Vagina (tissue), 2 donors: ENCODE measurements around the gene CNEP1R1. TPM values are rescaled to one million over a fixed set of nuclear protein-coding genes. Genes with fewer than 3 reads are reported as not detected.

Experiments used
- DNase-seq, 2 donors: peaks; one replicate each; pipeline ENCODE4 v3.0.0-alpha.2; 2017; ENCODE audit errors: extremely low spot score in 2 of 2
- H3K27ac ChIP-seq: fragments of 200-600 bp; sonication (generic); one replicate; pipeline ENCODE4 v1.5.1; 2019
- H3K27me3 ChIP-seq: fragments of 200-600 bp; sonication (generic); one replicate; pipeline ENCODE4 v1.5.1; 2019
- H3K36me3 ChIP-seq, 2 donors: fragments of 200-600 bp; sonication (generic); one replicate each; pipeline ENCODE4 v1.5.1; 2017 to 2019
- H3K4me1 ChIP-seq: fragments of 200-600 bp; sonication (generic); one replicate; pipeline ENCODE4 v1.5.1; 2019
- H3K4me3 ChIP-seq, 2 donors: fragments of 200-600 bp; sonication (generic); 1 replicate in 1 of 2; 2 replicates in 1 of 2; pipeline ENCODE4 v1.5.1; 2016 to 2019
- H3K9me3 ChIP-seq: fragments of 200-600 bp; sonication (generic); one replicate; pipeline ENCODE4 v1.5.1; 2019
- CTCF ChIP-seq, 3 experiments: fragments of 450-650 bp in 2 of 3; fragments of 200-600 bp in 1 of 3; sonication (generic) in 1 of 3; IDR thresholded peaks; one replicate each; pipeline ENCODE4 v1.5.1; 2017 to 2019; ENCODE audit warnings: antibody characterized with exemption in 3 of 3, mild to moderate bottlenecking in 2 of 3, moderate library complexity in 2 of 3
- POLR2A ChIP-seq, 2 donors: fragments of 450-650 bp; IDR thresholded peaks; one replicate each; pipeline ENCODE4 v1.6.1; 2017; ENCODE audit warnings: antibody characterized with exemption in 2 of 2, mild to moderate bottlenecking in 2 of 2, moderate library complexity in 2 of 2
- POLR2AphosphoS5 ChIP-seq, 2 donors: sonication (generic); formaldehyde crosslinking; IDR thresholded peaks; one replicate each; pipeline ENCODE4 v1.9.0; 2017; ENCODE audit warnings: antibody characterized with exemption in 2 of 2, mild to moderate bottlenecking in 2 of 2, low read depth in 1 of 2; ENCODE audit not compliant: insufficient read depth in 1 of 2
- intact Hi-C: fragments of 100-400 bp; cut with DNase I; formaldehyde crosslinking; loops from one replicate; pipeline ENCODE4 v1.15.1; 2023
- total RNA-seq: library from RNA; depleted of rRNA; stranded (reverse); fragments of >200 nt; gene quantifications from one replicate; pipeline ENCODE4 v1.2.3, GENCODE V29; 2016

The CNEP1R1 gene
- total RNA-seq, 1 donor from 2014 or later, result 20.4 TPM

GRCh38 chr16:49995720-49996119 lies 29.3 kb upstream of the CNEP1R1 start:
- TF ChIP-seq POLR2AphosphoS5 (IDR thresholded peaks at IDR 0.05; ENCODE audit: insufficient read depth in 1 of 2, low read depth in 1 of 2) (no peak), CTCF (IDR thresholded peaks at IDR 0.05) (no peak), POLR2A (IDR thresholded peaks at IDR 0.05) (no peak)
- Histone ChIP-seq H3K27me3 (no peaks in the 10 kb centered on the region), H3K4me3 (no peak overlapping the region), H3K27ac (no peak overlapping the region), H3K4me1 (no peaks in the 10 kb centered on the region), H3K9me3 (no peaks in the 10 kb centered on the region), H3K36me3 (no peaks in the 10 kb centered on the region)
- intact Hi-C loops, result no loop called here
- DNase-seq, result no peak

- H3K27me3 ChIP-seq, result no peaks in the 10 kb centered on the region
- no peak for DNase-seq
- no peak for TF ChIP-seq POLR2AphosphoS5 (IDR thresholded peaks at IDR 0.05; ENCODE audit: insufficient read depth in 1 of 2, low read depth in 1 of 2)
- TF ChIP-seq POLR2A (IDR thresholded peaks at IDR 0.05), result no peak
- no peak for TF ChIP-seq CTCF (IDR thresholded peaks at IDR 0.05)
- no peak overlapping the region for H3K4me3 ChIP-seq
- no peak overlapping the region for H3K27ac ChIP-seq
- no peaks in the 10 kb centered on the region for H3K9me3 ChIP-seq
- no peaks in the 10 kb centered on the region for H3K4me1 ChIP-seq
- intact Hi-C loops, result no loop called here
- no peaks in the 10 kb centered on the region for H3K36me3 ChIP-seq
Measured at GRCh38 chr16:49997721-49998251, 27.2 kb upstream of the CNEP1R1 start.

GRCh38 chr16:49998991-49999390 lies 26.0 kb upstream of the CNEP1R1 start:
- Histone ChIP-seq H3K27me3 (no peaks in the 10 kb centered on the region), H3K36me3 (no peaks in the 10 kb centered on the region), H3K4me1 (no peaks in the 10 kb centered on the region), H3K4me3 (no peak overlapping the region), H3K27ac (no peak overlapping the region), H3K9me3 (no peaks in the 10 kb centered on the region)
- TF ChIP-seq POLR2AphosphoS5 (IDR thresholded peaks at IDR 0.05; ENCODE audit: insufficient read depth in 1 of 2, low read depth in 1 of 2), result no peak
- no peak for TF ChIP-seq CTCF (IDR thresholded peaks at IDR 0.05)
- no peak for TF ChIP-seq POLR2A (IDR thresholded peaks at IDR 0.05)
- no peak for DNase-seq
- intact Hi-C loops, result no loop called here

GRCh38 chr16:50001144-50001543 lies 23.9 kb upstream of the CNEP1R1 start:
- intact Hi-C loops, result no loop called here
- H3K27me3 ChIP-seq, result no peaks in the 10 kb centered on the region
- H3K27ac ChIP-seq, result no peak overlapping the region
- H3K9me3 ChIP-seq, result no peaks in the 10 kb centered on the region
- H3K4me1 ChIP-seq, result no peaks in the 10 kb centered on the region
- H3K4me3 ChIP-seq, result no peak overlapping the region
- H3K36me3 ChIP-seq, result no peaks in the 10 kb centered on the region
- no peak for DNase-seq
- TF ChIP-seq POLR2AphosphoS5 (IDR thresholded peaks at IDR 0.05; ENCODE audit: insufficient read depth in 1 of 2, low read depth in 1 of 2), result no peak
- no peak for TF ChIP-seq CTCF (IDR thresholded peaks at IDR 0.05)
- TF ChIP-seq POLR2A (IDR thresholded peaks at IDR 0.05), result no peak

GRCh38 chr16:50002190-50002589 lies 22.8 kb upstream of the CNEP1R1 start:
- DNase-seq, result no peak
- Histone ChIP-seq H3K27me3 (no peaks in the 10 kb centered on the region), H3K27ac (no peak overlapping the region), H3K36me3 (no peaks in the 10 kb centered on the region), H3K4me1 (no peaks in the 10 kb centered on the region), H3K9me3 (no peaks in the 10 kb centered on the region), H3K4me3 (no peak overlapping the region)
- intact Hi-C loops, result no loop called here
- TF ChIP-seq POLR2A (IDR thresholded peaks at IDR 0.05) (no peak), CTCF (IDR thresholded peaks at IDR 0.05) (no peak), POLR2AphosphoS5 (IDR thresholded peaks at IDR 0.05; ENCODE audit: insufficient read depth in 1 of 2, low read depth in 1 of 2) (no peak)
